Left cardiac atrium (tissue), 4 donors: Measurements from ENCODE around the gene F11R. TPM values are rescaled to one million over a fixed set of nuclear protein-coding genes. Genes with fewer than 3 reads are reported as not detected.
"Not testable (repeated sequence)": the region's sequence is repeated elsewhere in the genome, so short reads cannot be mapped to it uniquely, and the experiment has no call there.

ENCODE experiments used
- ATAC-seq, 2 donors: fragments of 200-7000 bp; cut with Tn5 transposase; one replicate each; pipeline ENCODE4 v1.9.1; 2020; ENCODE audit warnings: mild to moderate bottlenecking in 2 of 2, moderate library complexity in 2 of 2
- DNase-seq: peaks from one replicate; pipeline ENCODE4 v3.0.0-alpha.2; 2020
- intact Hi-C, 2 donors: fragments of 100-400 bp; cut with DNase I; formaldehyde crosslinking; loops; one replicate each; pipeline versions ENCODE4 v1.14.1 to v1.15.1; 2022 to 2023
- total RNA-seq, 2 donors: library from RNA; stranded (reverse); fragmentation: NEBNext Ultra II Directional; extraction: Animal tissue kit (Norgen Biotek cat#: 25700); gene quantifications; one replicate each; pipeline ENCODE4 v1.2.1, GENCODE V29; 2021
- donor health status: DM: no; HTN: yes; CAD: no.
- donor health status: DM: no; HTN: yes; CAD: no; lungs with severe emphysema.
- donor health status: DM: yes; HTN: yes; CAD: no.
- donor health status: Dilated cardiomyopathy.

Gene F11R
- total RNA-seq, 2 donors from 2014 or later: 16.4 to 18.0 TPM

DNA sequence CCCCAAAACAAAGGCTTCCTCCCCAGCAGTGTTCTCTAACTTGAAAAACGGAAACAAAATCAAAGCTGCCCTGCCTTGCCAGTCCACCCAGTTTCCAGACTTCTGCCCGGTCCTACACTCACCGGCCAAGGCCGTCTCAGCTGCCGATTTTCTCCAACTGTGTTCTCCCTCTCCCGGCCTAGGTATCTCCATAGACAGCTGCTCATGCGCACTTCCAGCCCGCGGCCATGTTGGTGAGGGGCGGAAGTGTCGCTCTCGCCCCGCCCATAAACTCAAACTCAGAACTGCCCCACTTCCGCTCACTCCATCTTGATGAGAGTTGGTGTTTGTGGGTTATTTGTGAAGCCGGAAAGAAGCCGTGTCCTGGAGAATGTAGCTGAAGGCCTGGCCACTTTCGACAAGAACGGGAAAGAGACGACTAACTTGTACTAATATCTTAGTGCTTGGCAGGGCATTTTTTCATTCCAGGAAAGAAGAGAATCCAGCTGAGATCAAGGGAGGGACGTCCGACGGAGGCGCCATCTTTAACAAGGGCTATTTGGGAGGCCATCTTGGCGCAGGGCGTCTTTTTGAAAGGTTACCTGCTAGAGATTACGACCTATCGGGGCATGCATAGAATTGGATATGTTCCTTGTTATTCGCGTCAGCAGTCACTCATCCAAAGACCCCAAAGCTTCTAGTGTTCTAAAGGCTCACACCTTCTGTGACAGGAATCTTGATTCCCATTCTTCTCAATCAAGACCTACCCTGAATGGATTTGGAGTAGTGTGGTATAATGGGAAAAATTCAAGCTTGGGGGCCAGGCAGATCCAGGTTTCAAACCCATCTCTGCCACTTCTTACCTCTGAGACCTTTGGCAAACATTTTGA, 25.0 kb upstream of the F11R start, which contains the start of gene USF1:
USF1 (minus strand) TSS at position 242 of the 869 bp plus-strand sequence. CDS start 2,702 bp downstream, outside the sequence.
- DNase-seq (peak; percentile 94), ATAC-seq (peak; percentile 96 to 97)
- intact Hi-C loops: loop anchor here in 1 of 2 donors (10.0 kb wide), 2 partner anchors 51 to 89 kb away; partner anchors contain the start of gene DEDD

DNA sequence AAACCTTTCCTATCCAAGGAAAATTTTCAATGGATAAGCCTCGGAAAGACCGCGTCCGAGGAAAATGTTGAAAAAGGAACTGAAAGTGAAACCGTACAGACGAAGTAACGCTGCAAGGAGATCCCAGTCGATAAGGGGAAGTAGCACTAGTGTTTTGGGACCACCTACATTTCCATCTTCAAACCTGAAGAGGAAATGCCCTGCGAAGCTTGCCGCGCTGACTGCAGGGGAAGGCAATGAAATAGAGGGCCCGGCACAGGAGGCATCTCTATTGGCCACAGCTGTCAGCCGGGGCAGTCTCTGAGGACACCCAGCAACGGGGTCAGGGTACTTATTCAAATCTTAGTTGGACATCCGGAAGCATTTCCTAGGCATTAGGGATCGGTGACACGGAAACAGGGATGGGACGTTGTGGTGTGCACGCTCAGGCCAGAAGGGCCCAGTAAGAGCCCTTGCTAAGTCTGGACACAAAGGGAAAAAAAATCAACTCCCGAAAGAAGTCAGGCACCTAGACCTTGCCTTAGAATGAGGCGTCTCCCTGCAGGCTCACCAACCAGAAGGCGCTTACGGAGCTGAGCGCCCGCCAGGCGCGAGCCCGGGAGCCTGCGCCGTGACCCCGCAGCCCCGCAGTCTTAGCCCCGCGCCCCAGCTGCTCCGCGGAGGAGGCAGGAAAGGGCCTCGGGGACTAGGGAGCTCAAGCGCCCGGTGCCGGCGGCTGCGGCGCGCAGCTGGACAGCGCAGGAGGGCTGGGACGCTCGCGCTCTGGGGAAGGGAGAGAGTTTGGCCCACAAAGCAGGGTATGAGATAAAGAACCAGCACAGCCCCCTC, 24.2 kb upstream of the F11R start:
- intact Hi-C loops: loop anchor here in 1 of 2 donors (10.0 kb wide), 2 partner anchors 50 to 90 kb away; partner anchors contain the start of gene DEDD
- ATAC-seq (peak; percentile 76 to 79), DNase-seq (peak; percentile 69)

DNA sequence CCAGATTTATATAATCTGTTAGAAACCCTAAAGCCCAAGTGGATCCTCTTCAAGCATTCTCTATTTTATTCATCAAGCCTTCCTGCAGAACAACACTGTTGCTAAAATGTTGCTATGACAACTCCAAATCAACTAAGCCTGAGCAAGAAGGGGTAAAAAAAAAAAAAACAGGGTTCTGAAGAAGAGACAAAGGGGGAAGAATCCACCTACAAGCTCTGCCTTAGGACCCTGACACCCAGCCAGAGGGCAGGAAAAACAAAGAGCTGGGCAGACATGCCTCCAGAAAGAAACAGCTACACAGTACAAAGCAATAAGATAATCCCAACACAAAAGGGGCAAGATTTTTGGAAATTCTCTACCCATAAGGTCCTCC, 23.6 kb upstream of the F11R start:
- DNase-seq (no peak), ATAC-seq (no peak)
- intact Hi-C loops: loop anchor here in 1 of 2 donors (10.0 kb wide), 2 partner anchors 50 to 90 kb away; partner anchors contain the start of gene DEDD

- ATAC-seq: no peak
- intact Hi-C loops: no loop called here
These were observed 18.6 kb upstream of the F11R start for GRCh38 chr1:161039546-161039945.

DNA sequence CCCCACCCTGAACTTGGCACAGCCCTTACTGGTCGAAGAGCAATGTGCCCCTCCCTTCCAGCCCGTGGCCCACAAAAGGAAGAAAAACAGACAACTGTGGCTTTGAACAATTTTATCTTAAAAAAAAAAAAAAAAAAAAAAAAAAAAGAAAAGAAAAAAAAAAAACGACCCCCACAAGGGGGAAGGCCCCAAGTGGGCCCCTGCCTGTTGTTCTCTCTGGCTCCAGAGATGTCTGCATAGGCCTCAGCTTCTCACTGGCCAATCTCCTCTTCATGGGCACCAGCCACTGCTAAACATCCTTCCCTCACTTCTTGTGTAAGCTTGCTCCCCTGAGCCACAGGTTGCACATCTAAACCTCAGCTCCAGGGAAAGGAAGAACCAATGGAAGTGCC, 18.2 kb upstream of the F11R start:
- DNase-seq (no peak), ATAC-seq (no peak)
- intact Hi-C loops: no loop called here

More at GRCh38 chr1:161039546-161039945, 18.6 kb upstream of the F11R start:
- DNase-seq: no peak

GRCh38 chr1:161038523-161039153, 17.7 kb upstream of the F11R start, which contains the start of gene TSTD1:
Gene TSTD1 (minus strand): TSS chr1:161038964. CDS start chr1:161038889, 75 bp downstream.
- intact Hi-C loops: no loop called here
- peak; percentile 70 for DNase-seq
- peak; percentile 87 to 91 for ATAC-seq

DNA sequence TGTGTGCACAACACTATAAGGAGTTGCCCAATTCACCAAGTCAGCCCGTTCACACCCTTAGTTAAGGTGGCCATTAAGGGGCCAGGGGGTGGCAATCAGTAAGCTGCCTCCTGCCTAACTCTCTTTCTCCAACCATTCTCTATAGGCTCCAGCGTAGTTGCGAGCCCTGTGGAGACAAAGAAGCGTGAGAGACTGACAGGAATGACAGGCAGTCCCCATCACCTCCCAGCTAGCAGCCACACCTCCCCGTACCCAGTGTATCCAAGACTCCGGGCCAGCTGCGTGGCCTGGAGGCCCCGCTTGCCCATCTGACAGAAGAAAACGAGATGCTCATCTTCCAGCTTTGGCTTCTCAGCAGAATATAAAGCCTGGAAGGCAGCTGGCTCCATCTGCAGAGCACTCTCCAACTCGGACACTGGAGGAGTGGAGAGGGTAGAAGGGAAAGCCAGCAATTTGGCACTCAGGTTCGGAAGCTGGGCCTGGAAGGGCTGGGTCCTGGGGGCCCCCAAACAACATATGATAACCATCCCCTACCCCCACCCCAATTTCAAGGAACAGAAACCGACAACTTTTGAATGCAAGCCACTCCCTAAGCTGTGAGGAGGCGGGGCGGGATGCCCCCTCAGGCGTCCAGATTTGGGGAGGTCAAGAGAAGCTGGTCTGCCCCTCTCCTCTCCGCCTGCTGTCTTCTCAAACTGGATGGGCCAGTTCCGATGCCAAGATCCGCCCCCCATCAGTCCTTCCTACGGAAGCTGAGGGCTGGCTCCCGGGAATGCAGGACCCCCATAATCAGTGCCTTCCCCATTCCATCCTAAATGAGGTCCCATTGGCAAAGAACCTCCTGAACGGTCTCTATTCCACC, 16.9 kb upstream of the F11R start:
- ATAC-seq: peak; percentile 4 to 13
- intact Hi-C loops: no loop called here
- no peak for DNase-seq

DNA sequence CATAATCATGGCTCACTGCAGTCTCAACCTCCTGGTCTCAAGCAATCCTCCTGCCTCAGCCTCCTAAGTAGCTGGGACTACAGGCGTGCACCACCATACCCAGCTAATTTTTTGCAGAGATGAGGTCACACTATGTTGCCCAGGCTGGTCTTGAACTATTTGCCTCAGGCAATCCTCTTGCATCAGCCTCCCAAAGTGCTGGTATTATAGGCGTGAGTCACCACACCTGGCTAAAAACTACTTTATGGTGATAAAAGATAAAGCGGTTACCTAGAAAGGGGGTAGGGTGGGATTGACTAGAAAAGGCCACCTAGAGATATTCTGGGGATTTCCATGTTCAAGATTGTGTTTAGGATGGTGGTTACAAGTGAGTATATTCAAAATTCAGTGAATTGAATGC, 12.8 kb upstream of the F11R start:
- intact Hi-C loops: no loop called here
- DNase-seq: no peak
- ATAC-seq: no peak

DNA sequence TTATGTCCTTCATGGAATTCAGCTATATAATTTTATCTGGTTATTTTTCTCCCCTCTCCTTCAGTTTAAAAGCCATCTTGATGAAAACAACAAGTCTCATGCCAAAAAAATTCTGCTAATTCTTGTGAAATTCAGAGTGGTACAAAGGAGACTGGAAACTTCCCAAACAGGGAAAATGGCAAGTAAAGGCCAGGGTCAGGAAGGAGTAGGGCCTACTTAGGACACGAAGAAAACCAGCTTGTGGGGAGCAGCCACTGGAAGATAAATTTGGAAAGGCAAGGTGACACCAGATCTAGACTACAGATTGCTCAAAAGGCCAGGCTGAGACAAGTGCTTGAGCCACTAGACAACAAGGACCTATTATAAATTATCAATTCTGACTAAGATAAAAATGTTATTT, 11.5 kb upstream of the F11R start:
- intact Hi-C loops: no loop called here
- DNase-seq (no peak), ATAC-seq (peak in 1 of 2 donors; percentile 57)

GRCh38 chr1:161031874-161032273, 10.9 kb upstream of the F11R start:
- no peak for DNase-seq
- ATAC-seq: no peak
- intact Hi-C loops: no loop called here

- not testable (repeated sequence) for ATAC-seq, DNase-seq
These were observed 8.5 kb upstream of the F11R start for GRCh38 chr1:161029466-161029865.

GRCh38 chr1:161026954-161027353, 6.0 kb upstream of the F11R start:
- DNase-seq, intact Hi-C loops, ATAC-seq: not testable (repeated sequence)

More at GRCh38 chr1:161029466-161029865, 8.5 kb upstream of the F11R start:
- intact Hi-C loops: not testable (repeated sequence)

GRCh38 chr1:161022432-161022831, 1.5 kb upstream of the F11R start:
- intact Hi-C loops, DNase-seq, ATAC-seq: not testable (repeated sequence)

GRCh38 chr1:161021970-161022353, 1.0 kb upstream of the F11R start:
- ATAC-seq (no peak), DNase-seq (no peak)
- intact Hi-C loops: no loop called here

GRCh38 chr1:161021165-161021969, 415 bp upstream of the F11R start:
- peak; percentile 91 to 95 for ATAC-seq
- DNase-seq: peak; percentile 80
- intact Hi-C loops: no loop called here

- peak; percentile 23 to 55 for ATAC-seq
- intact Hi-C loops: no loop called here
These were observed 1.0 kb downstream of the F11R start for GRCh38 chr1:161019751-161020495.

More at GRCh38 chr1:161019751-161020495, 1.0 kb downstream of the F11R start:
- DNase-seq: no peak
